ENCODE results near the gene UQCC2.

- TF ChIP-seq, protein P1, sequence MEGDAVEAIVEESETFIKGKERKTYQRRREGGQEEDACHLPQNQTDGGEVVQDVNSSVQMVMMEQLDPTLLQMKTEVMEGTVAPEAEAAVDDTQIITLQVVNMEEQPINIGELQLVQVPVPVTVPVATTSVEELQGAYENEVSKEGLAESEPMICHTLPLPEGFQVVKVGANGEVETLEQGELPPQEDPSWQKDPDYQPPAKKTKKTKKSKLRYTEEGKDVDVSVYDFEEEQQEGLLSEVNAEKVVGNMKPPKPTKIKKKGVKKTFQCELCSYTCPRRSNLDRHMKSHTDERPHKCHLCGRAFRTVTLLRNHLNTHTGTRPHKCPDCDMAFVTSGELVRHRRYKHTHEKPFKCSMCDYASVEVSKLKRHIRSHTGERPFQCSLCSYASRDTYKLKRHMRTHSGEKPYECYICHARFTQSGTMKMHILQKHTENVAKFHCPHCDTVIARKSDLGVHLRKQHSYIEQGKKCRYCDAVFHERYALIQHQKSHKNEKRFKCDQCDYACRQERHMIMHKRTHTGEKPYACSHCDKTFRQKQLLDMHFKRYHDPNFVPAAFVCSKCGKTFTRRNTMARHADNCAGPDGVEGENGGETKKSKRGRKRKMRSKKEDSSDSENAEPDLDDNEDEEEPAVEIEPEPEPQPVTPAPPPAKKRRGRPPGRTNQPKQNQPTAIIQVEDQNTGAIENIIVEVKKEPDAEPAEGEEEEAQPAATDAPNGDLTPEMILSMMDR (conservative IDR thresholded peaks at IDR 0.05; ENCODE audit: low read length): no peak
- TF ChIP-seq EZH2phosphoT487 (IDR thresholded peaks at IDR 0.05; ENCODE audit: borderline replicate concordance, low read depth, low read length): no peak
Observed at GRCh38 chr6:33745548-33745947, 34.0 kb upstream of the UQCC2 start.
